GM12878 (cell line): ENCODE measurements around the gene CEP63. TPM values are rescaled to one million over a fixed set of nuclear protein-coding genes. Genes with fewer than 3 reads are reported as not detected.

Experiments used
- ATAC-seq: fragments of 200-7000 bp; cut with Tn5 transposase; 3 replicates; pipeline ENCODE4 v1.9.1; 2020; ENCODE audit warnings: mild to moderate bottlenecking, moderate library complexity
- BruUV-seq: library from RNA; stranded (reverse); fragments of 400-500 nt; replicated peaks from 2 replicates; lab custom pipeline; 2021; lab: Mats Ljungman, UMichigan
- CTCF ChIA-PET: fragments of 300-600 bp; sonication (Branson Sonifier 250); formaldehyde crosslinking; extraction: SDS; loops from one replicate; lab custom pipeline; 2021; ENCODE audit warnings: inconsistent platforms; lab: Yijun Ruan, JAX
- POLR2A ChIA-PET: fragments of 350-600 bp; formaldehyde crosslinking; extraction: SDS; loops from one replicate; lab custom pipeline; 2021; ENCODE audit warnings: inconsistent platforms; lab: Charles Lee
- RAD21 ChIA-PET: fragments of 300-600 bp; sonication (Branson Sonifier 250); formaldehyde crosslinking; loops from one replicate; lab custom pipeline; 2023; ENCODE audit warnings: antibody characterized with exemption; ENCODE audit not compliant: unreplicated experiment; lab: Charles Lee
- SMC1A ChIA-PET: fragments of 300-600 bp; sonication (Branson Sonifier 250); formaldehyde crosslinking; loops from one replicate; lab custom pipeline; 2023; ENCODE audit not compliant: unreplicated experiment, uncharacterized antibody; lab: Charles Lee
- DNase-seq: peaks from one replicate; pipeline ENCODE4 v3.0.0-alpha.2; 2011; ENCODE audit warnings: low read depth, low spot score
- FAIRE-seq: peaks from 3 replicates; lab custom pipeline; 2011; peaks lifted over from hg19 to GRCh38; lab: Jason Lieb, UNC
- H2AFZ ChIP-seq: 2 replicates; pipeline ENCODE4 v1.6.0; 2011; ENCODE audit warnings: low read depth, low read length, control low read depth; ENCODE audit not compliant: control insufficient read depth
- H3K27ac ChIP-seq: 2 replicates; pipeline ENCODE4 v1.5.1; 2011; ENCODE audit warnings: control low read depth; ENCODE audit not compliant: control insufficient read depth, insufficient read depth
- H3K27me3 ChIP-seq, 2 experiments: replicated peaks in 1 of 2; 2 replicates each; pipeline versions ENCODE4 v1.6.0 to v1.6.1; 2011; ENCODE audit warnings: low read length in 1 of 2; ENCODE audit not compliant: control insufficient read depth in 2 of 2, insufficient read depth in 2 of 2
- H3K36me3 ChIP-seq, 2 experiments: 2 replicates each; pipeline ENCODE4 v1.5.1; 2011; ENCODE audit warnings: low read length in 1 of 2; ENCODE audit not compliant: control insufficient read depth in 2 of 2, insufficient read depth in 2 of 2
- H3K4me1 ChIP-seq: 2 replicates; pipeline ENCODE4 v1.6.1; 2011; ENCODE audit warnings: mild to moderate bottlenecking, low read length, moderate library complexity, mixed read lengths; ENCODE audit not compliant: control insufficient read depth, insufficient read depth
- H3K4me2 ChIP-seq: 2 replicates; pipeline ENCODE4 v1.6.0; 2011; ENCODE audit warnings: control low read depth; ENCODE audit not compliant: control insufficient read depth, insufficient read depth
- H3K4me3 ChIP-seq: fragments of 200-600 bp; sonication (generic); 2 replicates; pipeline ENCODE4 v1.5.1; 2016
- H3K79me2 ChIP-seq: 2 replicates; pipeline ENCODE4 v1.6.0; 2011; ENCODE audit warnings: low read length; ENCODE audit not compliant: control insufficient read depth, insufficient read depth
- H3K9ac ChIP-seq: 2 replicates; pipeline ENCODE4 v1.8.0; 2011; ENCODE audit warnings: low read length, control low read depth, mixed read lengths; ENCODE audit not compliant: control insufficient read depth, insufficient read depth
- H3K9me3 ChIP-seq: replicated peaks from 3 replicates; pipeline ENCODE4 v1.5.1; 2011; ENCODE audit warnings: mild to moderate bottlenecking, low read length; ENCODE audit not compliant: control insufficient read depth, insufficient read depth
- H4K20me1 ChIP-seq: 2 replicates; pipeline ENCODE4 v1.6.0; 2011; ENCODE audit not compliant: control insufficient read depth, insufficient read depth
- CEBPB ChIP-seq, 2 experiments: fragments of 150-350 bp in 1 of 2; IDR thresholded peaks; 2 replicates each; pipeline ENCODE4 v1.6.1; 2012 to 2014; ENCODE audit warnings: low read depth in 2 of 2, low read length in 2 of 2, borderline replicate concordance in 1 of 2, inconsistent platforms in 1 of 2
- HCFC1 ChIP-seq: fragments of 150-350 bp; IDR thresholded peaks from 2 replicates; pipeline ENCODE4 v1.6.1; 2014; ENCODE audit warnings: low read length
- MTA2 ChIP-seq: fragments of 450-650 bp; IDR thresholded peaks from 2 replicates; pipeline ENCODE4 v1.6.1; 2016; ENCODE audit warnings: low read depth, mild to moderate bottlenecking, moderate library complexity
- NFYA ChIP-seq: IDR thresholded peaks from 2 replicates; pipeline ENCODE4 v1.6.1; 2011; ENCODE audit warnings: low read depth, mild to moderate bottlenecking, low read length, improper control_type of control experiment, borderline replicate concordance
- NR2F1 ChIP-seq: fragments of 450-650 bp; conservative IDR thresholded peaks from 2 replicates; pipeline ENCODE4 v1.6.1; 2017; ENCODE audit warnings: mild to moderate bottlenecking
- NRF1 ChIP-seq: conservative IDR thresholded peaks from 2 replicates; pipeline ENCODE4 v1.6.1; 2011; ENCODE audit warnings: mild to moderate bottlenecking, low read depth, low read length, improper control_type of control experiment
- POLR2AphosphoS2 ChIP-seq: IDR thresholded peaks from 2 replicates; pipeline ENCODE4 v1.6.1; 2011; ENCODE audit warnings: low read depth, mild to moderate bottlenecking, low read length, improper control_type of control experiment, moderate library complexity
- RAD51 ChIP-seq: fragments of 450-650 bp; IDR thresholded peaks from 2 replicates; pipeline ENCODE4 v1.6.1; 2016; ENCODE audit warnings: moderate library complexity, mild to moderate bottlenecking, inconsistent platforms
- SMAD5 ChIP-seq: IDR thresholded peaks from 2 replicates; pipeline ENCODE4 v1.6.1; 2016; ENCODE audit warnings: antibody characterized with exemption, low read depth
- STAT3 ChIP-seq: IDR thresholded peaks from 2 replicates; pipeline ENCODE4 v1.6.1; 2011; ENCODE audit warnings: low read depth, low read length, improper control_type of control experiment
- TCF12 ChIP-seq: IDR thresholded peaks from 2 replicates; pipeline ENCODE4 v1.6.1; 2011; ENCODE audit warnings: low read depth, mild to moderate bottlenecking, low read length
- YY1 ChIP-seq: IDR thresholded peaks from 2 replicates; pipeline ENCODE4 v1.6.1; 2011; ENCODE audit warnings: low read depth, mild to moderate bottlenecking, low read length
- WGBS: methylation state at CpG from one replicate; pipeline ENCODE4 v1.1.6; 2016; ENCODE audit warnings: low lambda C conversion rate; ENCODE audit not compliant: insufficient replicate concordance, insufficient coverage; ENCODE audit errors: missing lambda C conversion rate; 5-methylcytosine and 5-hydroxymethylcytosine counted together
- in situ Hi-C: fragments of 300-500 bp; cut with MboI; formaldehyde crosslinking; loops from 9 replicates; pipeline ENCODE4 v1.14.3; 2018; ENCODE audit warnings: mixed read lengths
- intact Hi-C: fragments of 100-400 bp; cut with micrococcal nuclease; formaldehyde crosslinking; loops from one replicate; pipeline ENCODE4 v1.14.2; 2022; ENCODE audit not compliant: unreplicated experiment
- polyA plus RNA-seq, 11 experiments: library from polyadenylated mRNA; depleted of rRNA in 4 of 11; unstranded in 6 of 11; stranded (reverse) in 5 of 11; fragments of >200 nt; fragmentation: Nextera tagmentation in 4 of 11; fragmentation: Illumina TruSeq in 1 of 11; extraction: Ambion mirVana in 4 of 11; extraction: Trizol in 1 of 11; gene quantifications; 1 replicate in 1 of 11; 2 replicates in 10 of 11; pipeline versions ENCODE4 v1.2.1 to v1.2.3, GENCODE V29; 2011 to 2016; ENCODE audit warnings: inconsistent platforms in 2 of 11, missing spikeins in 2 of 11, low read depth in 1 of 11
- total RNA-seq, 4 experiments: library from RNA; depleted of rRNA in 3 of 4; stranded (reverse); fragments of >200 nt in 3 of 4; fragmentation: Illumina TruSeq in 1 of 4; extraction: Trizol in 1 of 4; gene quantifications; 2 replicates each; pipeline versions ENCODE4 v1.2.1 to v1.2.3, GENCODE V29; 2013 to 2021
- TF ChIP-seq, protein P1 (sequence below): fragments of 450-650 bp; formaldehyde crosslinking; IDR thresholded peaks from 2 replicates; pipeline ENCODE4 v1.4.0; 2022; ENCODE audit warnings: mild to moderate bottlenecking, moderate library complexity
- TF ChIP-seq, protein P2 (sequence below): fragments of 450-650 bp; IDR thresholded peaks from 2 replicates; pipeline ENCODE4 v1.6.1; 2017; ENCODE audit warnings: borderline replicate concordance

Gene CEP63
- total and polyA plus RNA-seq, 10 of the 15 experiments (the other 5 are each of a cell fraction or from before 2014, with no cell fraction given), result 14.0 to 36.9 (median 26.8) TPM

GRCh38 chr3:134619301-134619615 lies 133.4 kb downstream of the CEP63 start:
- WGBS, result 0% methylated on average over 2 of the region's 2 CpGs
- TF ChIP-seq POLR2AphosphoS2 (no peak), YY1 (no peak), CEBPB (IDR thresholded peaks at IDR 0.05; ENCODE audit: borderline replicate concordance in 1 of 2, low read depth in 2 of 2, low read length in 2 of 2) (no peak), TCF12 (no peak), NRF1 (no peak), NFYA (no peak), NR2F1 (no peak), STAT3 (no peak), SMAD5 (no peak), HCFC1 (no peak), RAD51 (no peak), MTA2 (no peak)
- TF ChIP-seq, protein P1, sequence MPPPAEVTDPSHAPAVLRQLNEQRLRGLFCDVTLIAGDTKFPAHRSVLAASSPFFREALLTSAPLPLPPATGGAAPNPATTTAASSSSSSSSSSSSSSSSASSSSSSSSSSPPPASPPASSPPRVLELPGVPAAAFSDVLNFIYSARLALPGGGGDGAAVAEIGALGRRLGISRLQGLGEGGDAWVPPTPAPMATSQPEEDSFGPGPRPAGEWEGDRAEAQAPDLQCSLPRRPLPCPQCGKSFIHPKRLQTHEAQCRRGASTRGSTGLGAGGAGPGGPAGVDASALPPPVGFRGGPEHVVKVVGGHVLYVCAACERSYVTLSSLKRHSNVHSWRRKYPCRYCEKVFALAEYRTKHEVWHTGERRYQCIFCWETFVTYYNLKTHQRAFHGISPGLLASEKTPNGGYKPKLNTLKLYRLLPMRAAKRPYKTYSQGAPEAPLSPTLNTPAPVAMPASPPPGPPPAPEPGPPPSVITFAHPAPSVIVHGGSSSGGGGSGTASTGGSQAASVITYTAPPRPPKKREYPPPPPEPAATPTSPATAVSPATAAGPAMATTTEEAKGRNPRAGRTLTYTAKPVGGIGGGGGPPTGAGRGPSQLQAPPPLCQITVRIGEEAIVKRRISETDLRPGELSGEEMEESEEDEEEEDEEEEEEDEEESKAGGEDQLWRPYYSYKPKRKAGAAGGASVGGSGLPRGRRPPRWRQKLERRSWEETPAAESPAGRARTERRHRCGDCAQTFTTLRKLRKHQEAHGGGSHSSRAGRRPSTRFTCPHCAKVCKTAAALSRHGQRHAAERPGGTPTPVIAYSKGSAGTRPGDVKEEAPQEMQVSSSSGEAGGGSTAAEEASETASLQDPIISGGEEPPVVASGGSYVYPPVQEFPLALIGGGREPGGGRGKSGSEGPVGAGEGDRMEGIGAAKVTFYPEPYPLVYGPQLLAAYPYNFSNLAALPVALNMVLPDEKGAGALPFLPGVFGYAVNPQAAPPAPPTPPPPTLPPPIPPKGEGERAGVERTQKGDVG (CRISPR knock-in tag), result no peak
- TF ChIP-seq, protein P2, sequence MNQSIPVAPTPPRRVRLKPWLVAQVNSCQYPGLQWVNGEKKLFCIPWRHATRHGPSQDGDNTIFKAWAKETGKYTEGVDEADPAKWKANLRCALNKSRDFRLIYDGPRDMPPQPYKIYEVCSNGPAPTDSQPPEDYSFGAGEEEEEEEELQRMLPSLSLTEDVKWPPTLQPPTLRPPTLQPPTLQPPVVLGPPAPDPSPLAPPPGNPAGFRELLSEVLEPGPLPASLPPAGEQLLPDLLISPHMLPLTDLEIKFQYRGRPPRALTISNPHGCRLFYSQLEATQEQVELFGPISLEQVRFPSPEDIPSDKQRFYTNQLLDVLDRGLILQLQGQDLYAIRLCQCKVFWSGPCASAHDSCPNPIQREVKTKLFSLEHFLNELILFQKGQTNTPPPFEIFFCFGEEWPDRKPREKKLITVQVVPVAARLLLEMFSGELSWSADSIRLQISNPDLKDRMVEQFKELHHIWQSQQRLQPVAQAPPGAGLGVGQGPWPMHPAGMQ, result no peak
- no peak overlapping the region for H2AFZ ChIP-seq
- no peak overlapping the region for H3K9ac ChIP-seq
- no peaks in the 10 kb centered on the region for H4K20me1 ChIP-seq
- BruUV-seq, result no TSS peak
- no peaks in the 10 kb centered on the region for H3K4me1 ChIP-seq
- no peaks in the 10 kb centered on the region; a peak in 2 of 4 replicates for H3K27me3 ChIP-seq
- no peak overlapping the region for H3K4me2 ChIP-seq
- in situ Hi-C loops, result no loop called here
- FAIRE-seq, result no peak
- H3K9me3 ChIP-seq, result no peaks in the 10 kb centered on the region
- DNase-seq, result no peak
- intact Hi-C loops, result no loop called here
- ChIA-PET RAD21 (no interaction called here), SMC1A (no interaction called here), POLR2A (no interaction called here), CTCF (interaction anchor here (1.7 kb wide), 1 partner anchor 19 kb away, joined by 4 read pairs; no protein-coding TSS in a partner anchor)
- H3K27ac ChIP-seq, result no peak overlapping the region
- no peaks in the 10 kb centered on the region for H3K36me3 ChIP-seq
- no peaks in the 10 kb centered on the region for H3K79me2 ChIP-seq
- ATAC-seq, result no peak
- H3K4me3 ChIP-seq, result no peak overlapping the region
